Mucosa of stomach (tissue), 1 donor: ENCODE data around the gene CYP27C1.

Source experiments
- H3K27me3 ChIP-seq: one replicate; pipeline ENCODE4 v1.7.0; 2013; ENCODE audit warnings: mild to moderate bottlenecking, low read length; ENCODE audit not compliant: control insufficient read depth, insufficient read depth
- H3K36me3 ChIP-seq: one replicate; pipeline ENCODE4 v1.7.0; 2013; ENCODE audit warnings: low read length; ENCODE audit not compliant: control insufficient read depth, insufficient read depth
- H3K4me1 ChIP-seq: one replicate; pipeline ENCODE4 v1.7.0; 2013; ENCODE audit warnings: mild to moderate bottlenecking, low read length; ENCODE audit not compliant: control insufficient read depth, insufficient read depth
- H3K4me3 ChIP-seq: one replicate; pipeline ENCODE4 v1.7.0; 2013; ENCODE audit warnings: low read length
- H3K9ac ChIP-seq: one replicate; pipeline ENCODE4 v1.7.0; 2013; ENCODE audit warnings: mild to moderate bottlenecking, low read length, moderate library complexity
- H3K9me3 ChIP-seq: one replicate; pipeline ENCODE4 v1.7.0; 2013; ENCODE audit warnings: mild to moderate bottlenecking, low read length, moderate library complexity; ENCODE audit not compliant: control insufficient read depth
- donor health status: Pancreatic carcinoma.

Gene CYP27C1

DNA sequence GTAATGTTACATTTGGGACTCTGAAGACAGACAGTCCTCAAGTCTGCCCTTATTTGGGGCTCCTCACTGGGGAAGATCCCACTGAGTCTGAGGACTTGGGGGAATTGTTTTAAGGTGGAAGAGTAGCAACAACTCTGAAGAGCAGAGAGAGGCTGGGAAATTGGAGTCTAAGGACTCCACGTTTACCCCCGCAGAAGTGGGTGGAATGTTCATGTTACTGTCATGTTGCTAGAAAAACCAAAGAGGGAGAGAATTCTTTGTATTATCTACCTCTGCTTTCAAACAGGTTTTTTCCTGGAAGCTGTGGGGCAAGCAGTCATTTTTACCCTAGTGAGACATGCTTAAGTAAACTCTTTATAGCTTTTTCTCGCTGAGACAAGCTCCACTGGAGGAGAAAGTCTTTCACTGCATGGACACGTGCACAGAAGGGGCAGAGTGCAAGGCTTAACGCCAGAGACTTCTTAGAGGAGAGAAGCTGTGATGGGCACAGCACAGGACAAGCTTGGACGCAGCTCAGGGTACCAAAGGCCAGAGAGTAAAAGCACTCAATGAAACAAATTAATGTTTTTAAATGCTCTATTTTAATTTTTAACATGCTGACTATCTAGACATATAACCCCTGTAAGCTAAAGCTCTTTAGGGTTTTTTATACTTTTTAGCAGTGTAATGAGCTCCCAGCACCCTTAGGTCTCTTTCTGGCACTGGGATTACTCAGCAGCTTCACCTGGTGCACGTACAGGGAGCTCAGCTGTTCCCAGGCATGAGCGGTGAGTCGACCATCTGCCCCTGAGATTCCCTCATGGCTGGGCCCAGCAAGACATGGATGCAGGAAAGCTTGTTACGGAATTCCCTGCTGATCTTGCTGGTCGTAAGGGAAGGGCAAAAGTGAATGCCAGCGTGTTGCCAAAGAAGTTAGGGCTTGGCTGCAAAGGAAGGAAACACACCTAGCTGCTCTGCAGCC is 58.6 kb downstream of the CYP27C1 start:
- Histone ChIP-seq H3K4me3 (no peak overlapping the region), H3K9ac (no peak overlapping the region), H3K9me3 (no peaks in the 10 kb centered on the region)

DNA sequence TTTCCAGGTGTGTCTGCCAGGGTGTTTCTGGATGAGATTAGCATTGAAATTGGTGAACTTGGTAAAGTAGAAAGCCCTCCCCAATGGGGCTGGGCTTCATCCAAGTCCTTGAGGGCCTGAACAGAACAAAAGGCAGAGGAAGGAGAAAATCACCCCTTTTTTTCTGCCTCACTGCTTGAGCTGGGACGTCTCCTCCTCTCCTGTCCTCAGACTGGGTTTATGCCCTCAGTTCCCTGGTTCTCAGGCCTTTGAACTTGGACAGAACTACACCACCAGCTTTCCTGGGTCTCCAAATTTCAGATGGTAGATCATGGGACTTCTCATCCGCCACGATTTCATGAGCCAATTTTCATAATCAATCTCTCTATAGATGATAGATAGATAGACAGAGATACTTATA is 59.4 kb downstream of the CYP27C1 start:
- Histone ChIP-seq H3K27me3 (no peaks in the 10 kb centered on the region), H3K4me3 (no peak overlapping the region), H3K4me1 (no peaks in the 10 kb centered on the region), H3K36me3 (no peaks in the 10 kb centered on the region), H3K9me3 (no peaks in the 10 kb centered on the region), H3K9ac (no peak overlapping the region)

More for the DNA sequence above, 58.6 kb downstream of the CYP27C1 start:
- no peaks in the 10 kb centered on the region for H3K36me3 ChIP-seq
- no peaks in the 10 kb centered on the region for H3K4me1 ChIP-seq
- no peaks in the 10 kb centered on the region for H3K27me3 ChIP-seq

DNA sequence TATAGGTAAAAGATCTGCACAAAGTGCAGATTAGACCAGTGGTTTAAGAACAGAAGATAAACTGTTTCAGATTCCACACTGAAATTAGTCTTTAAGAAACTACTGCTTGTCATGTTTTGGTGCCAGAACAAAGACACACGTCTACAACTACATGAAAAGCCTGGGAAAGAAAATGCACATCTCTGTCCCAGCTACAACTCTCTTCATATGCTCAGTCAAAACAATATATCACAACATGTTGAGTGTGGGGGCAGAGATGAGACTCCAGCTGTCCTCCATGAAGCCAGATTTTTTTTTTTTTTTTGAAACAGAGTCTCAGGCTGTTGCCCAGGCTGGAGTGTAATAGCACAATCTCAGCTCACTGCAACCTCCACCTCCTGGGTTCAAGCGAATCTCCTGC is 60.6 kb downstream of the CYP27C1 start:
- no peak overlapping the region for H3K9ac ChIP-seq
- H3K4me3 ChIP-seq, result no peak overlapping the region
- no peaks in the 10 kb centered on the region for H3K36me3 ChIP-seq
- no peaks in the 10 kb centered on the region for H3K27me3 ChIP-seq
- no peaks in the 10 kb centered on the region for H3K4me1 ChIP-seq
- H3K9me3 ChIP-seq, result no peaks in the 10 kb centered on the region

DNA sequence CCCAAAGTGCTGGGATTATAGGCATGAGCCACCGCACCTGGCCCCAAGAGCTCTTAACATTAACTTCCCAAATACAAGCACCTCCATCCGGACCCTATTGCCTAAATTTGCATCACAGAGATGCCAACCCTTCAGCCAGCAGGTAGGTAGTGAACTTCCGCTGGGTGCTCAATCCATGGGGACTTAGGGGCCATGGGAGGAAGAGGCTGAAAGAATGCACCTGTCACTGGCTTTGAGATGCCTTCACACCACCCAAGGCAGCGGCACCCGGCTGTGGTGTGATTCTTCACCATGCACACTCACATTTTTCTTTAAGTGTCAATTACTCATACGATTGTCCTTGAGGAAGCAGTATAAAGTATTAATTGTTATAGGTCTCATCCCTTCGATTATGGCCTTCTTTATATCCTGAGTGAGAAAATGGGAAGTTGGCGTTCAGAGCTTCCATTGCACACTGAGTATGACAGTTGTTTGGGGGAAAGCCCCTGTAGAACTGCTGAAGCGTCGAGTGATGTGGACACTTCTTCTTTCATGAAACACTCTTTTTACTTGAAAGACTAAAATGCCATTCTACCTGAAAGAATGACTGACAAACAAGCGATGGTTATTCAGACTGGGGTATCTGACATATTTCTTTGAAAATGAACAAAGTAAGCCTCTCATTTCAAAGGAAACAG is 61.3 kb downstream of the CYP27C1 start:
- H3K9ac ChIP-seq, result no peak overlapping the region
- H3K9me3 ChIP-seq, result no peaks in the 10 kb centered on the region

DNA sequence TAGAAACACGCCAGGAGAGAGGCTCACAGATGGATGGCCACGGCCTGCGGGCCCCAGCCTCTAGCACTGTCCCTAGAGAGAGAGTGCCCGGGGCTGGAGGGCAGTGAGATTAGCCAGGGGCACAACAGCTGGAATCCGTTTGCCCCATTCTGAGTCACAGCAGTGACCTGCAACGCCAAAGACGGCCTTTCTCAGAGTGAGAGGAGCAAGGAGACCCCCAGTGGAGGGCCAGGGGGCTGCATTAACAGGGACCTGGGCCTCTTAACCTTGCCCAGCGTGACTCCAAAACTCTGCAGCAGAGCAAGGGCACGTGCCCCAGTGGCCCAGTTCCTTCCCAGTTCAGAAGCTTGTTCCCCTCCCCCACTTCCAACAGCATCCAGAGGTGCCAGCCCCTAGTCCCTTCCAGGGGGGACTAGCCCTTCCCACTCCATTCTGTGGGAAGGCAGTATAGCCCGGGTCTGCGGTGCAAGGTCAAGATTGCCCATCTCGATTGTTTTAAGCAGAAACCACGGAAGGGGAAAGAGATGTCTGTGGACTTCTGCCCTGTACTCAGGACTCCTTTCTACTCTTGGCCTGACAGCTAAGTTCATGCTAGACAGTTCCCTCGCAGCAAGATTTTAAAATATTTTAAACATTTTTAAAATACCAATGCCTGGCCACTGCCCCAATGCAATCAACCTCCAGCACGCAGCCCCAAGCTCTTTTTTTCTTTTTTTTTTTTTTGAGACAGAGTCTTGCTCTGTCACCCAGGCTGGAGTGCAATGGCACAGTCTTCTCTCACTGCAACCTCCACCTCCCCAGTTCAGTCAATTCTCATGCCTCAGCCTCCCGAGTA is 62.2 kb downstream of the CYP27C1 start:
- no peaks in the 10 kb centered on the region for H3K4me1 ChIP-seq
- no peaks in the 10 kb centered on the region for H3K9me3 ChIP-seq
- H3K9ac ChIP-seq, result no peak overlapping the region
- no peak overlapping the region for H3K4me3 ChIP-seq
- H3K27me3 ChIP-seq, result no peaks in the 10 kb centered on the region
- H3K36me3 ChIP-seq, result no peaks in the 10 kb centered on the region

More for the DNA sequence above, 61.3 kb downstream of the CYP27C1 start:
- H3K36me3 ChIP-seq, result no peaks in the 10 kb centered on the region
- H3K4me3 ChIP-seq, result no peak overlapping the region
- no peaks in the 10 kb centered on the region for H3K4me1 ChIP-seq
- H3K27me3 ChIP-seq, result no peaks in the 10 kb centered on the region

DNA sequence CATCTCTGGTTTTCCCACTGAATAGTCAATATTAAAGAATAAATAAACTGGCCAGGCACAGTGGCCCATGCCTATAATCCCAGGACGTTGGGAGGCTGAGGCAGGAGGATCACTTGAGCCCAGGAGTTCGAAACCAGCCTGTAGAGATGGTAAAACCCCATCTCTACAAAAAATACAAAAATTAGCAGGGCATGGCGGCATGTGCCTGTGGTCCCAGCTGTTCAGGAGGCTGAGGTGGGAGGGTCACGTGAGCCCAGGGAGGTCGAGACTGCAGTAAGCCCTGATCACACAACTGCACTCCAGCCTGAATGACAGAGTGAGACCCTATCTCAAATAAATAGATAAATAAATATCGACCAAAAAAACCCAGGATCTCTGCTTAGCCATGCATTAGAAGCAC is 63.0 kb downstream of the CYP27C1 start:
- Histone ChIP-seq H3K4me3 (no peak overlapping the region), H3K27me3 (no peaks in the 10 kb centered on the region), H3K9me3 (no peaks in the 10 kb centered on the region), H3K36me3 (no peaks in the 10 kb centered on the region), H3K4me1 (no peaks in the 10 kb centered on the region), H3K9ac (no peak overlapping the region)

DNA sequence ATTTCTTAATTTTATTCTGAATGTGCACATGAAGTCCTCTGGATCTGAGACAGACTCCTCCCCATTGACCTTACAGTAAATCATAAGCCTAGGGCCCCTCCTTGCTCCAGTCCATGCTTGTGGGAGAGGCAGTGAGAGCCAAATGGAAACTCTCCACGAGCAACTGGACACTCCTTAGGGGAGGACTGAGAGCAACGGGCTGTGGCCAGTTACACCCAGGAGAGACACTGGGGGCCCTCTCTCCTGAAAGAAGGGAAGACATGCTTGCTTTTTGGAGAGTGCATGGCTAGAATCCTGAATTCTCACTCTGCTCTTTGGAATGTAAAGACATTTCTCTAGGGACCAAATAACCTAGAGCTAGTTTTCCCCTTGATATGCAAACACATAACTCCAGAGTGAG is 64.2 kb downstream of the CYP27C1 start:
- no peaks in the 10 kb centered on the region for H3K27me3 ChIP-seq
- no peaks in the 10 kb centered on the region for H3K9me3 ChIP-seq
- no peaks in the 10 kb centered on the region for H3K4me1 ChIP-seq
- H3K9ac ChIP-seq, result no peak overlapping the region
- no peak overlapping the region for H3K4me3 ChIP-seq
- no peaks in the 10 kb centered on the region for H3K36me3 ChIP-seq

DNA sequence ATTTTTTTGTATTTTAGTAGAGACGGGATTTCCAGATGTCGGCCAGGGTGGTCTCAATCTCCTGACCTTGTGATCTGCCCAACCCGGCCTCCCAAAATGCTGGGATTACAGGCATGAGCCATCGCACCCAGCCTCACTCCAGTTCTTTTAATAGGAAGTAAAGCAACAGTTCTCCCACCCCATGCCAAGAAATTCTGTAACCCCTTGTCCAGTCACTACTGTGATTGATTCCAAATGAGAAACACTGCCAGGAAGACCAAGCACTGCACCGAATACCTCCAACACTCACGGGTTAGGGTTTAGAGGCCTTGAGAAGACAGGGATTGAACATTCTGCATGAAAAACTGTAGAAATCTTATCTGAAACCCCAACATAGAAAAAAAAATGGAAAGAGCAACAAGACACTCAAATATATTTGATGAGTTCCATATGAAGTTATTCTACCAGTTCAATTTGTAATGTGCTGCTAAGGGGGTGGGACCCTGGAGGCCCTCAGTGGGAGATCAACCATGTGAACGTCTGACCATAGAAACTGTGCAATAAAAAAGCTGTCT is 65.0 kb downstream of the CYP27C1 start:
- Histone ChIP-seq H3K9ac (no peak overlapping the region), H3K36me3 (no peaks in the 10 kb centered on the region), H3K4me1 (no peaks in the 10 kb centered on the region), H3K4me3 (no peak overlapping the region), H3K27me3 (no peaks in the 10 kb centered on the region), H3K9me3 (no peaks in the 10 kb centered on the region)

DNA sequence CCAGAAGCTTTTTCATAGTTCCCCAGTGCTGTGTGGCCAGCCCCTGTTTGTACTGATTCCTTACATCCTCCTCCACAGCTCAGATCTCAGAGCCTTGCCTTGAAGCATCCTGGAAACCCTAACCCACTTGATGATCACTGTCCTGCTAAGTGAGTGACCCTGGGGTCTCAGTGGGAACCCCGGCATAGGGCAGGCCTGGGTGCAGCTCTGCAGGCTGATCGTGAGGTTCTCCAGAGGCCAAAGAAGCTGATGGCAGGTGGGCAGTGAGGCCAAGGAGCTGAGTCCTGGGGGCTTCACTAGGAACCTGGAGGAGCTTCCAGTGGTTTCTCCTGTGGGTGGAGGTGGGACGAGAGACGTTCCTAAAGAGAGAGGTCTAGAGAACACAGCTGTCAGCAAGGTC is 65.7 kb downstream of the CYP27C1 start:
- H3K9me3 ChIP-seq, result no peaks in the 10 kb centered on the region
- no peaks in the 10 kb centered on the region for H3K27me3 ChIP-seq
- no peaks in the 10 kb centered on the region for H3K4me1 ChIP-seq
- no peak overlapping the region for H3K4me3 ChIP-seq
- H3K9ac ChIP-seq, result no peak overlapping the region
- H3K36me3 ChIP-seq, result no peaks in the 10 kb centered on the region

DNA sequence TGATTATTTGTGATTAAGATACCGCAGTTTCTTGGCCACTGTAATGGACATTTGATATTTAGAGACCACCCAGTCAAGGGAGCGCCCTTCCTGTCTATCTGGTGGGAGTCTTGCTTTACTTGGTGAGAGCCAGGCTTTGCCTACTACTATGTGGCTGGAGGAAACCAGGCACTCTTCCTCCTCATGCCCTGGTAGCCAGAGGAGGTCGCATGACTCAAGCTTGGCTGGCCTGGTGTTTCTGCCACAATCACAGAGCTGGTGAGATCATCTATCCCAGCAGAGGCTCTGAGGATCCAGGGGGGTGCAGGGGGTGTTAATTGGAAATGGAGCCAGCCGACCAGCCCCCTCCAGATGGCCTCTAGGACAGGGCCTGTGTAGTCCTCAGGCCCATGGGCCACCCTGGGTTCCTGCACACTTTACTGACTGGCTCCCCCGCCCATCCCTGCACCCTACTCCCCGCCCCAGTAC is 66.4 kb downstream of the CYP27C1 start:
- Histone ChIP-seq H3K4me3 (no peak overlapping the region), H3K4me1 (no peaks in the 10 kb centered on the region), H3K36me3 (no peaks in the 10 kb centered on the region), H3K27me3 (no peaks in the 10 kb centered on the region), H3K9ac (no peak overlapping the region), H3K9me3 (no peaks in the 10 kb centered on the region)

DNA sequence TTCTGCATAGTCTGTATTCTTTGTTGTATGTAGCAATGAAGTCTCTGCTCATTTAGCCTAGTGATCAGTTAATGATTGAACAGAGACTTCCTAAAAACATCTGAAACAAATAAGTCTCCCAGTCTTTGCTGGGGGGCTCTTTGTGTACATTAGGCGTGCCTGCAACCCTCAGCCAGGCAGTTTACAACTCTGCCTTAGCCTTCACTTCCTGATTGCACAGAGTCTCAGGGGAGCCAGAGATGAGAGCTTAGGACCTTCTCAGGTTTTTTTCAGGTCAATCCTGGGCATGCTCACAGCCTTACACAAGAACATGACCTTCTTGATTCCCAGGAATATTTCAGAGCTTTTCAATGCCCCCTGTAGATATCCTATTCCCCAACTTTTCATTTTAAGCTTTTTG is 69.1 kb downstream of the CYP27C1 start:
- Histone ChIP-seq H3K27me3 (no peaks in the 10 kb centered on the region), H3K9me3 (no peaks in the 10 kb centered on the region), H3K9ac (no peak overlapping the region), H3K4me3 (no peak overlapping the region), H3K4me1 (no peaks in the 10 kb centered on the region), H3K36me3 (no peaks in the 10 kb centered on the region)
